ENCODE measurements around the gene NPW.

DNA sequence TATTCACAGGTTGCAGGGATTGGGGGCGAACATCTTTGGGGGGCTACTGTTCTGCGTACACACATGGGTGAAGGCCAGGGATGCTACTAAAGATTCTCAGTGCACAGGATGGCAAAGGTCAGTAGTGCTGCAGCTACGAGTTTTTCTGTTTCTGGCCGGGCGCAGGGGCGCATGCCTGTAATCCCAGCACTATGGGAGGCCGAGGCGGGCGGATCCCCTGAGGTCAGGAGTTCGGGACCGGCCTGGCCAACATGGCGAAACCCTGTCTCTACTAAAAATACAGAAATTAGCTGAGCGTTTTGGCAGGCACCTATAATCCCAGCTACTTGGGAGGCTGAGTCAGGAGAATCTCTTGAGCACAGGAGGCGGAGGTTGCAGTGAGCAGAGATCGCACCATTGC lies 6.1 kb upstream of the NPW start:
- TF ChIP-seq, protein P1, sequence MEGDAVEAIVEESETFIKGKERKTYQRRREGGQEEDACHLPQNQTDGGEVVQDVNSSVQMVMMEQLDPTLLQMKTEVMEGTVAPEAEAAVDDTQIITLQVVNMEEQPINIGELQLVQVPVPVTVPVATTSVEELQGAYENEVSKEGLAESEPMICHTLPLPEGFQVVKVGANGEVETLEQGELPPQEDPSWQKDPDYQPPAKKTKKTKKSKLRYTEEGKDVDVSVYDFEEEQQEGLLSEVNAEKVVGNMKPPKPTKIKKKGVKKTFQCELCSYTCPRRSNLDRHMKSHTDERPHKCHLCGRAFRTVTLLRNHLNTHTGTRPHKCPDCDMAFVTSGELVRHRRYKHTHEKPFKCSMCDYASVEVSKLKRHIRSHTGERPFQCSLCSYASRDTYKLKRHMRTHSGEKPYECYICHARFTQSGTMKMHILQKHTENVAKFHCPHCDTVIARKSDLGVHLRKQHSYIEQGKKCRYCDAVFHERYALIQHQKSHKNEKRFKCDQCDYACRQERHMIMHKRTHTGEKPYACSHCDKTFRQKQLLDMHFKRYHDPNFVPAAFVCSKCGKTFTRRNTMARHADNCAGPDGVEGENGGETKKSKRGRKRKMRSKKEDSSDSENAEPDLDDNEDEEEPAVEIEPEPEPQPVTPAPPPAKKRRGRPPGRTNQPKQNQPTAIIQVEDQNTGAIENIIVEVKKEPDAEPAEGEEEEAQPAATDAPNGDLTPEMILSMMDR (IDR thresholded peaks at IDR 0.05) = no peak
- no peak for TF ChIP-seq POLR2A (IDR thresholded peaks at IDR 0.05)

Measured in adrenal gland (tissue), 5 donors.